HG03066 (cell line): Measurements from ENCODE around the gene CYSLTR2.

ENCODE experiments used
- ATAC-seq: cut with Tn5 transposase; IDR thresholded peaks from one replicate; pipeline ENCODE4 v1.9.1; 2021; ENCODE audit warnings: low read depth; ENCODE audit not compliant: unreplicated experiment

Gene CYSLTR2

DNA sequence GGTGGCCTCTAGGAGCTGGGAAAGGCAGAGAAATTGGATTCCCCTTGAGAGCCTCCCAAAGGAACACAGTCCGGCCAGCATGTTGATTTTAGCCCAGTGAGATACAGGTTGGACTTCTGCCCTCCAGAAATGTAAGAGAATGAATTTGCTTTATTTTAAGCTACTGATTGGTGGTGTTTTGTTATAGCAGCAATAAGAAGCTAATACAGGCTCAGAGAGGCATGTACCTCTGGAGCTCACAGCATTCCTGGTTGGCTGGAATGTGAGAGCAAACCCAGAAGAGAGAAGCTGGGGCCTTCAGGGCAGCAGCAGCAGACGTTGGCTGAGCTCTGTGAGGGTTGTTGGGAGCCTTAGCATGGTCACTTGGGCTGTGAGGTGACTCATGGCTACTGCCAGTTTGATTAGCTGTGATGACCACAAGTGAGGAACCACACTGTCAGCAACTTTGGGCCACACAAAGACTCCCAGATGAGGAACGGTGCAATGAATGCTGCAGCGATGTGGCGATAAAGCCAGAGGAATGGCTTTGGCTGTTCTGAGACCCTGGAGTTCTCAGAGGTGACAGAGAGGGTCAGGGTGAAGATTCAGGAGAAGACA lies 80.1 kb downstream of the CYSLTR2 start:
- no peak for ATAC-seq

DNA sequence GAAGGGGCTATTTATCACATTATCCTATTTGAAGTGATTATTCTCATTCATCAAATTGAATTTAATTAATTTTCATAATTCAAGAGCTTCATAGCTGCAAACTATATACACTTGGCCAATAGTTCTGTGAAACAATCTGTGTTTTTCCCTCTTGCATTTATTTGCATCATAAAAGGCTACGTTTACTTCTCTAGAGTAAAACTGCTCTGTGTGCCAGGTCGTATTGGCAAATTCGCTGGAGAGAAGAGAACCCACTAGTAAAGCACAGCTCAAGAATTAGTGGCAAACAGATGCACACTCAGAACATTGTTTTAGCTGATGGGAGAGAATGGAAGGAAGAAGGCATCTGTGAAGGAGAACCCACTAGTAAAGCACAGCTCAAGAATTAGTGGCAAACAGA lies 81.8 kb downstream of the CYSLTR2 start:
- ATAC-seq: no peak

DNA sequence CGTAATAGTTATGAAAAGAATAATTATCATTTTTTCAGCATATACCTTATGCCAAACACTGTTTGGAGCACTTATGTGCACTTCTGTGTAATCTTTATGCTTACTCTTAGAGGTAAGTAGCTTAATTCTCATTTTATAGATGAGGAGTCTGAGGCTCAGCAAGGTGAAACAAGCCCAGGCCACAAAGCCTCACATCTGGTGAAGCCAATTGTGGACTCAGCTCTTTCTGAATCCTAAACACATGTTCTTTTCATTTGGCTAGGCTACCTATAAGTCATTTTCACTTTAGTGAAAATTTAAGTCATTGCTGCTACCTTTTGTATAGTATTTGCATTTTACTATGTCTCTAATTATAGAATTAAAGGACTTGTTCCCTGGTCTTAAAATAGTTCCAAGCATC lies 84.0 kb downstream of the CYSLTR2 start:
- ATAC-seq: no peak

DNA sequence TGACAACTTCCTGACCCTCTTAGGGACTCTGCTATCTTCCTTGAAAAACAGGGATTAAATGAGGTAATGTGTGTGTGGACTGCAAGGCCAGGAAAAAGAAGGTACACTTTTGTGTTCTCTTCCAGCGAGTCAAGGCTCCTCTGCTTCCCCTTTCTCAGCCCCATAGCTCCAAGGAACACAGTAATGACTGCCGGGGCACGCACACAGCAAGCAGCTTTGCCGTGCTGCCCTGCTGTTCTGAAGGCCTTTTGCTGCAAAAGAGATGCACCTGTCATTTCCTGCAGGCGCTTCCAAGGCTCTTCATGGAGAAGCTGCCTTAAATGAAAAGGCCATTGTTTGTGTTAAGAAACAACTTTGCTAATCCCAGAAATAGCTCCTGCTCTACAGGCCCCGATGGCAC lies 84.6 kb downstream of the CYSLTR2 start:
- no peak for ATAC-seq

DNA sequence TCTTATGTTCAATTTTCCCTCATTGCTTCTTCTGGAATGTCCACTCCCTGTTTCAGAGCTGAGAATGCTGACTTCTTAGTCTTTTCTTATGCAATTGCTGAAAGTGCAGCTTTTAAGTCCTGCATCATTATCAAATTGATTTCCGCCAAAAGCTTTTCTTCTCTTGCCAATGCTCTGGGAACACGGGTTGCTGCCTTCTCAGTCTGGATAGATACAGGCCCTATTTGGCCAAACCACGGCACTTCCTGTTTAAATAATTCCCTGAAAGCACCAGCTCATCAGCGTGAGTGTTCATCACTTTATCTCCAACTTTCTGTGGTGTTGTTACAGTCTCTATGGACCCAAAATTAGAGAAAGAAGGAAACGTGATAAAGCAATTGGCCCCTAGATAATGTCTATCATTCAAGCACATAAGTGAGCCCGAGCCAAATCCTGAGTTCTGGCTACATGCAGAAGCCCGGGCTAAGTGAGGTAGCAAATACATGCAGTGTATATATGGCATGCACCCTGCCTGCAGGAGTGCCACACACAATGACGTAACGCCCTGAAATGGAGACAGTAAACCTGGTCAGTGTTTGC lies 85.7 kb downstream of the CYSLTR2 start:
- ATAC-seq: no peak

DNA sequence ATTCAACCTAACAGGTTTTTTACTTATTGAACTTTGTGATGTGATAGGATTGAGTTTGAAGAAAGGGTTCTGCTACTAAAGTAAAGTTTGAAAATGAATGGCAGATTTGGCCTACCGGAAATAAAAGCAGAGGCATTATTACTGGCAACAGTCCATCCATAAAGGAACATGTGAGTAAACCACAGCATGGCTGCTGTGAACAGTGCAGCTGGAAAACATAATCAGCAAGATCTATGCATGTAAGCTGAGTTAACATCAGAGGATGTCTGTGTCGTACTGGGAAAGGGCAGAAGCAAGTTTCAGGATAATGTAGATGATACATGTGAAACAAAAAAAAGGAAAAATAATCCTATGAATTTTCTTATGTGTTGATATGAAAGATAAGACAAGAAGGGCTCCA lies 87.6 kb downstream of the CYSLTR2 start:
- ATAC-seq: no peak

DNA sequence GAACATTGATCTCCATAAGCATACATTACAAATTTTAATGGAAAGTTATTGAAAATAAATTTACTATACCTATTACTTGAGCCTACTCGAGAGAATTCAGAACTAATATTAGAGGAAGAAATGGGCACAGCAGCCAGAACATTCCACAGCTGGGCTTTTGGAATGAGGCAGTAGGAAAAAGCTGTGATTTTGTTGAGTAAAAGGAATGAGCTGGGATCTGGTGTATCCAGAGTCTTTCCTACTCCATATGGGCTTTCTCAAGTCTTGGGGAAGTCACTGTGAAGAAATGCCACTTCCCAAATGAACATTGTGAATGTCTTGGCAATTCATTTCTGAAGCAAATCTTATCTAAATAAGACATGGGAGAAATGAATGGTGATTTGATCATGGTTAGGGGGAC lies 93.1 kb downstream of the CYSLTR2 start:
- no peak for ATAC-seq

DNA sequence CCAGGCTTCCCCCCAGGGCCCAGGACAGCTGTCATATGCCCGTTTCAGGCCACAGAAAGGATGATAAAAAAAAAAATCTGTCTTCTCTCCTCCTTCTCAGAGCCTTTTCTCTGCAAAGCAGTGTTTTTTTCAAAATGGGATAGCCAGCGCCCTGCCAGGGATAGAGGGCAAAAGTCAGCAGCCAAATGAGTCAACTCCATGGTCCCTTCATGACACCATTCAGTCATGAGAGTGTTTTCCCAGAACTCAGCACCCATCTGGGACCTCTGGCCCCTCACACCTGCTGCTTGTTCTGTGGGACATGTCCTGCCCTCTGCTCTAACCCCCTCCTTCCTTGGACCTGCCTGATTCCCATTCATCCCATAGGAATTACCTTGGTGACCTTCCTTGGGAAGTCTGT lies 95.0 kb downstream of the CYSLTR2 start:
- ATAC-seq: no peak

DNA sequence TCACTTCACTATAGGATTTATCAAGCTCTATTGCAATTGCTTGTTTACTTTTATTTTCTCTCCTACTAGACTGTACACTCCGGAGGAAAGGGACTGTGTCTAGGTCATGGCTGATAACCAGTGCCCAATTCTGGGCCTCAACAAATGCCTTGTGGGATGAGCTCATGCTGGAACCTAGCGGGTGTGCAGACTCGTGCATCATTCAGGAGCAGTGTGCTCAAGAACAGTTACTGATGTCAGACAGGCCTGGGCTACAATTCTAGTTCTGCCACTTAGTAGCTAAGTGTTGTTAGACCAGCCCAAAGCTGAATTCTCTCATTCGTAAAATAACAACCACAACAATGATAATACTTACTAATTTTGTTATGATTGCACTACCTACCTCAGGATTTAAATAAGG lies 95.4 kb downstream of the CYSLTR2 start:
- ATAC-seq: no peak

DNA sequence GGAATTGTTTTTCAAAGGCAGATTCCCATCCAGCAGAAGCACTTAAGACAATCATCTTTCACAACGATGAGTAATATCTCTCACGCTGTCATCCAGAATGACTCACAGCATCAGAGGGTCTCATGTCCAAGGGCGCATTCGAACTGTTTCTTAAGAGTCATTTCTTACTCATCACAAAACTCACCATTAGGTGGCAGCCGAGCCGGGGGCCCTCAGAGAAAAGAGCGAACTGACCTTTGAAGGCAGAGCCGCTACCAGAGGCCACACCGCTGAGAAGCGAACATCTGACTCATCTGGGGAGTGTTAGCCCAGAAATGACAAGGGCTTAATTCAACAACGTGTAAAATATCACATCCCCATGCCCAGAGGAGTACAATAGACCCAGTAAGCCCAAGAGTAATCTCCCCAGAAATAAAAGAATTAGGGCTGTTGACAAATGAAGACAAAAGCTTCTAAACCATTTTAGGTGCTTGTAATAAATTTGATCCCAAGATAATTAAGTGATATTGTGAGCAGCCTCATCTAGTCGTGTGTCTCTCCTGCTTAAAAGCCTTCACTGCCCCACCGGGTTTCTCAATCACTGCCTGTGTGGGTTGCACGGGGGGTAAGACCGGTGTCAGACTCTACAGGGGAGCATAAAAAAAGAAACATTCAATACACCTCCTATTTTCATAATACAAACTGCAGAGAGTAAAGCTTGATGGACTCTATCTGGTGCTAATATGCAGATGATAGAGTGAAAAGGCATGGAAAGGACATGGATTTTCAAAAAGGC lies 96.2 kb downstream of the CYSLTR2 start:
- ATAC-seq: peak; percentile 87

DNA sequence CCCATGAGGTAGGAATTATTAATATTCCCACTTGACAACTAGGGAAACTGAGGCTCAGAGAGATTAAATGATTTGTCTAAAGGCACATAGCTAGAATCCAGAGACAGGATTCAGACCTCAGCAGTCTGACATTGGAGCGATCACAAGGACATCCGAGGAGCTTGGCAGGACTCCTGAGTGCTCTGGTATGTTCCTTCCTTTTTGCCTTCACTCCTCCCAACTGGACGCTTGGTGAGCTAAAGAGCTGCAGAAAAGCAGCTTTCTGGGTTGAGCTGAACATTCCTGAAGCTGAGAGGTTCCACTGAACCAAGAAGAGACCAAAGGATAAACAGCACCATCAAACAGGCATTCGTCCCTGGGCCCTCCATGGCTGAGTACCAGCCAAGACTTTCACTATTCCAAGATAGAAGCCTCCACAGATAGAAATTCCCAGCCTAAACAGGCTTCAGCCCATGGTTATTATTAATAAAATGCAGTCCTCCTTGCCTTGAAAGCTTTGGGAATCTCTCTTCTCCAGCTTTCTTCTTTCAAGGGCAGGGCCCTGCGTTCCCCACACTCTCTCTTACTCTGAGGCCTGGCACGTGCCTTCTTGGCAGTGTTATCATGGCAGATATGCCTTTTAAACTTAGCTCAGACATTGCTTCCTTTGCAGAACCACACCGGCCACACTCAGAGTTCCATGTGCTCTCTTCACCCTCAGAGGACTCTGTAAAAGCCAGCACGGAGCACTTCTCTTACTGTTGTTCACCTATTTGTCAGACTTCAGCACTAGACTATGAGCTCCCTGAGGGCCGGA lies 97.1 kb downstream of the CYSLTR2 start:
- no peak for ATAC-seq

DNA sequence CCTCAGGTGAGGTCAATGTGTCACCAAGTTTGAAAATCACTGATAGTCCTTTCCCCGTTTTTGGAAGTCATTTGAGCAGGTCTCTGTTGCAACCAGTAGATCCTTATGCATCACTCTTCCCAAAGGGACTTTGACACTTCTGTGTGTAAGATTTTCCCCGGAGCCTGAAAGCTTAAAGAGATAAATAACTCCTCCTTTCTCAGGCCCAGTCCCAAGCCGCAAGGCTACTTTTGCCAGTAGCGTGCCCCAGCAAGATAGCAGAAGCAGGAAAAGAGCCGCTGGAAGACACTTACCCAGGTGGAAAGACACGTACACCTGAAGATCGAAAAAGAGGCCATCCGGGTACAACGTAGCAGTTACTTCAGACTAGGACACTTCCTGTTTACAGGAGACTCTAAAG lies 106.9 kb downstream of the CYSLTR2 start:
- no peak for ATAC-seq
